Stimulated activated naive CD8-positive, alpha-beta T cell treated with anti-CD3 and anti-CD28 coated beads, Interleukin-15, Interleukin-2, amounts not matched to agents 100 U/mL and 50 U/mL, for 24 hours (primary cell): ENCODE results near the gene PIMREG.

Experiments
- ATAC-seq: fragments of 150-1000 bp; cut with Tn5 transposase; one replicate; pipeline ENCODE4 v1.10.0; 2021
- DNase-seq: peaks from one replicate; pipeline ENCODE4 v3.0.0; 2021

Gene PIMREG

GRCh38 chr17:6462692-6463091 lies 18.4 kb downstream of the PIMREG start:
- no peak for DNase-seq
- ATAC-seq = no peak

- ATAC-seq = no peak
- DNase-seq = no peak
These were observed 19.6 kb downstream of the PIMREG start for GRCh38 chr17:6463616-6464445.

- DNase-seq = no peak
- no peak for ATAC-seq
These were observed 20.3 kb downstream of the PIMREG start for GRCh38 chr17:6464446-6465041.

GRCh38 chr17:6465206-6466003 lies 21.1 kb downstream of the PIMREG start:
- no peak for ATAC-seq
- DNase-seq = no peak

- DNase-seq (no peak), ATAC-seq (no peak)
These were observed 23.3 kb downstream of the PIMREG start for GRCh38 chr17:6467567-6467966.

- DNase-seq (no peak), ATAC-seq (no peak)
These were observed 24.0 kb downstream of the PIMREG start for GRCh38 chr17:6468051-6468790.

- ATAC-seq = no peak
- no peak for DNase-seq
These were observed 26.0 kb downstream of the PIMREG start for GRCh38 chr17:6470146-6470718.

- no peak for ATAC-seq
- no peak for DNase-seq
These were observed 26.7 kb downstream of the PIMREG start for GRCh38 chr17:6470751-6471521.

- no peak for DNase-seq
- no peak for ATAC-seq
These were observed 27.5 kb downstream of the PIMREG start for GRCh38 chr17:6471531-6472465.

- no peak for DNase-seq
- ATAC-seq = no peak
These were observed 28.3 kb downstream of the PIMREG start for GRCh38 chr17:6472517-6472916.

GRCh38 chr17:6473128-6473767 lies 29.0 kb downstream of the PIMREG start:
- ATAC-seq (no peak), DNase-seq (peak; percentile 76)

- DNase-seq = no peak
- no peak for ATAC-seq
These were observed 30.1 kb downstream of the PIMREG start for GRCh38 chr17:6474376-6474775.

- ATAC-seq (no peak), DNase-seq (no peak)
These were observed 30.7 kb downstream of the PIMREG start for GRCh38 chr17:6474906-6475305.

GRCh38 chr17:6475411-6475810 lies 31.2 kb downstream of the PIMREG start:
- no peak for ATAC-seq

GRCh38 chr17:6476076-6476809 lies 32.0 kb downstream of the PIMREG start:
- ATAC-seq (no peak), DNase-seq (no peak)

More at GRCh38 chr17:6475411-6475810, 31.2 kb downstream of the PIMREG start:
- no peak for DNase-seq

- no peak for DNase-seq
- ATAC-seq = no peak
These were observed 32.5 kb downstream of the PIMREG start for GRCh38 chr17:6476810-6477179.

GRCh38 chr17:6477831-6478383 lies 33.7 kb downstream of the PIMREG start:
- DNase-seq (no peak), ATAC-seq (no peak)

GRCh38 chr17:6478486-6478885 lies 34.2 kb downstream of the PIMREG start:
- DNase-seq = no peak
- no peak for ATAC-seq
